ENCODE results near the gene BRMS1L. TPM values are rescaled to one million over a fixed set of nuclear protein-coding genes. Genes with fewer than 3 reads are reported as not detected.
A peak's percentile ranks its signal among the peaks of the same experiment; 100 is the strongest.

Gene BRMS1L
- total and polyA plus RNA-seq, 2 of the 13 experiments (the other 11 are each of a cell fraction or from before 2014, with no cell fraction given) = 21.1 to 23.8 TPM

- TF ChIP-seq, protein P1, sequence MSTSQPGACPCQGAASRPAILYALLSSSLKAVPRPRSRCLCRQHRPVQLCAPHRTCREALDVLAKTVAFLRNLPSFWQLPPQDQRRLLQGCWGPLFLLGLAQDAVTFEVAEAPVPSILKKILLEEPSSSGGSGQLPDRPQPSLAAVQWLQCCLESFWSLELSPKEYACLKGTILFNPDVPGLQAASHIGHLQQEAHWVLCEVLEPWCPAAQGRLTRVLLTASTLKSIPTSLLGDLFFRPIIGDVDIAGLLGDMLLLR (CRISPR knock-in tag; IDR thresholded peaks at IDR 0.05) = peak; percentile 40
- TF ChIP-seq, protein P2, sequence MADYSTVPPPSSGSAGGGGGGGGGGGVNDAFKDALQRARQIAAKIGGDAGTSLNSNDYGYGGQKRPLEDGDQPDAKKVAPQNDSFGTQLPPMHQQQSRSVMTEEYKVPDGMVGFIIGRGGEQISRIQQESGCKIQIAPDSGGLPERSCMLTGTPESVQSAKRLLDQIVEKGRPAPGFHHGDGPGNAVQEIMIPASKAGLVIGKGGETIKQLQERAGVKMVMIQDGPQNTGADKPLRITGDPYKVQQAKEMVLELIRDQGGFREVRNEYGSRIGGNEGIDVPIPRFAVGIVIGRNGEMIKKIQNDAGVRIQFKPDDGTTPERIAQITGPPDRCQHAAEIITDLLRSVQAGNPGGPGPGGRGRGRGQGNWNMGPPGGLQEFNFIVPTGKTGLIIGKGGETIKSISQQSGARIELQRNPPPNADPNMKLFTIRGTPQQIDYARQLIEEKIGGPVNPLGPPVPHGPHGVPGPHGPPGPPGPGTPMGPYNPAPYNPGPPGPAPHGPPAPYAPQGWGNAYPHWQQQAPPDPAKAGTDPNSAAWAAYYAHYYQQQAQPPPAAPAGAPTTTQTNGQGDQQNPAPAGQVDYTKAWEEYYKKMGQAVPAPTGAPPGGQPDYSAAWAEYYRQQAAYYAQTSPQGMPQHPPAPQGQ (CRISPR knock-in tag; IDR thresholded peaks at IDR 0.05; ENCODE audit: borderline replicate concordance) = peak; percentile 26; the same call in 1 of the 2 replicates
- TF ChIP-seq, protein P3, sequence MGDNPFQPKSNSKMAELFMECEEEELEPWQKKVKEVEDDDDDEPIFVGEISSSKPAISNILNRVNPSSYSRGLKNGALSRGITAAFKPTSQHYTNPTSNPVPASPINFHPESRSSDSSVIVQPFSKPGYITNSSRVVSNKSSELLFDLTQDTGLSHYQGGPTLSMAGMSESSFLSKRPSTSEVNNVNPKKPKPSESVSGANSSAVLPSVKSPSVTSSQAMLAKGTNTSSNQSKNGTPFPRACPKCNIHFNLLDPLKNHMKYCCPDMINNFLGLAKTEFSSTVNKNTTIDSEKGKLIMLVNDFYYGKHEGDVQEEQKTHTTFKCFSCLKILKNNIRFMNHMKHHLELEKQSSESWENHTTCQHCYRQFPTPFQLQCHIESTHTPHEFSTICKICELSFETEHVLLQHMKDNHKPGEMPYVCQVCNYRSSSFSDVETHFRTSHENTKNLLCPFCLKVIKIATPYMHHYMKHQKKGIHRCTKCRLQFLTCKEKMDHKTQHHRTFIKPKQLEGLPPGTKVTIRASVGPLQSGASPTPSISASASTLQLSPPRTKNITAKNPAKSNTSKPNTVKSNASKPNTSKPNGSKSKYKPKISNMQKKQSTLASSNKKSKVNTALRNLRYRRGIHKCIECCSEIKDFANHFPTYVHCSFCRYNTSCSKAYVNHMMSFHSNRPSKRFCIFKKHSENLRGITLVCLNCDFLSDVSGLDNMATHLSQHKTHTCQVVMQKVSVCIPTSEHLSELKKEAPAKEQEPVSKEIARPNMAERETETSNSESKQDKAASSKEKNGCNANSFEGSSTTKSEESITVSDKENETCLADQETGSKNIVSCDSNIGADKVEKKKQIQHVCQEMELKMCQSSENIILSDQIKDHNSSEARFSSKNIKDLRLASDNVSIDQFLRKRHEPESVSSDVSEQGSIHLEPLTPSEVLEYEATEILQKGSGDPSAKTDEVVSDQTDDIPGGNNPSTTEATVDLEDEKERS (CRISPR knock-in tag; IDR thresholded peaks at IDR 0.05) = peak; percentile 21
- TF ChIP-seq KLF16 (CRISPR knock-in tag; IDR thresholded peaks at IDR 0.05) = peak in 1 of 2 experiments; percentile 83; a peak in 2 of 4 replicates
- TF ChIP-seq, protein P4, sequence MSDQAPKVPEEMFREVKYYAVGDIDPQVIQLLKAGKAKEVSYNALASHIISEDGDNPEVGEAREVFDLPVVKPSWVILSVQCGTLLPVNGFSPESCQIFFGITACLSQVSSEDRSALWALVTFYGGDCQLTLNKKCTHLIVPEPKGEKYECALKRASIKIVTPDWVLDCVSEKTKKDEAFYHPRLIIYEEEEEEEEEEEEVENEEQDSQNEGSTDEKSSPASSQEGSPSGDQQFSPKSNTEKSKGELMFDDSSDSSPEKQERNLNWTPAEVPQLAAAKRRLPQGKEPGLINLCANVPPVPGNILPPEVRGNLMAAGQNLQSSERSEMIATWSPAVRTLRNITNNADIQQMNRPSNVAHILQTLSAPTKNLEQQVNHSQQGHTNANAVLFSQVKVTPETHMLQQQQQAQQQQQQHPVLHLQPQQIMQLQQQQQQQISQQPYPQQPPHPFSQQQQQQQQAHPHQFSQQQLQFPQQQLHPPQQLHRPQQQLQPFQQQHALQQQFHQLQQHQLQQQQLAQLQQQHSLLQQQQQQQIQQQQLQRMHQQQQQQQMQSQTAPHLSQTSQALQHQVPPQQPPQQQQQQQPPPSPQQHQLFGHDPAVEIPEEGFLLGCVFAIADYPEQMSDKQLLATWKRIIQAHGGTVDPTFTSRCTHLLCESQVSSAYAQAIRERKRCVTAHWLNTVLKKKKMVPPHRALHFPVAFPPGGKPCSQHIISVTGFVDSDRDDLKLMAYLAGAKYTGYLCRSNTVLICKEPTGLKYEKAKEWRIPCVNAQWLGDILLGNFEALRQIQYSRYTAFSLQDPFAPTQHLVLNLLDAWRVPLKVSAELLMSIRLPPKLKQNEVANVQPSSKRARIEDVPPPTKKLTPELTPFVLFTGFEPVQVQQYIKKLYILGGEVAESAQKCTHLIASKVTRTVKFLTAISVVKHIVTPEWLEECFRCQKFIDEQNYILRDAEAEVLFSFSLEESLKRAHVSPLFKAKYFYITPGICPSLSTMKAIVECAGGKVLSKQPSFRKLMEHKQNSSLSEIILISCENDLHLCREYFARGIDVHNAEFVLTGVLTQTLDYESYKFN (CRISPR knock-in tag; conservative IDR thresholded peaks at IDR 0.05) = peak; percentile 75; the same call in 1 of the 2 replicates
- TF ChIP-seq, protein P5, sequence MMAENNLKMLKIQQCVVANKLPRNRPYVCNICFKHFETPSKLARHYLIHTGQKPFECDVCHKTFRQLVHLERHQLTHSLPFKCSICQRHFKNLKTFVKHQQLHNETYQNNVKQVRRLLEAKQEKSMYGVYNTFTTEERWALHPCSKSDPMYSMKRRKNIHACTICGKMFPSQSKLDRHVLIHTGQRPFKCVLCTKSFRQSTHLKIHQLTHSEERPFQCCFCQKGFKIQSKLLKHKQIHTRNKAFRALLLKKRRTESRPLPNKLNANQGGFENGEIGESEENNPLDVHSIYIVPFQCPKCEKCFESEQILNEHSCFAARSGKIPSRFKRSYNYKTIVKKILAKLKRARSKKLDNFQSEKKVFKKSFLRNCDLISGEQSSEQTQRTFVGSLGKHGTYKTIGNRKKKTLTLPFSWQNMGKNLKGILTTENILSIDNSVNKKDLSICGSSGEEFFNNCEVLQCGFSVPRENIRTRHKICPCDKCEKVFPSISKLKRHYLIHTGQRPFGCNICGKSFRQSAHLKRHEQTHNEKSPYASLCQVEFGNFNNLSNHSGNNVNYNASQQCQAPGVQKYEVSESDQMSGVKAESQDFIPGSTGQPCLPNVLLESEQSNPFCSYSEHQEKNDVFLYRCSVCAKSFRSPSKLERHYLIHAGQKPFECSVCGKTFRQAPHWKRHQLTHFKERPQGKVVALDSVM (CRISPR knock-in tag; IDR thresholded peaks at IDR 0.05) = peak; percentile 87
- peak; percentile 99 for TF ChIP-seq KDM5B (CRISPR knock-in tag; IDR thresholded peaks at IDR 0.05; ENCODE audit: borderline replicate concordance)
- TF ChIP-seq ATF7-NPFF (CRISPR knock-in tag; IDR thresholded peaks at IDR 0.05; ENCODE audit: low read depth) = peak; percentile 97
- TF ChIP-seq ZFP36L1 (CRISPR knock-in tag; IDR thresholded peaks at IDR 0.05) = peak; percentile 84; the same call in 1 of the 2 replicates
- TF ChIP-seq, protein P6, sequence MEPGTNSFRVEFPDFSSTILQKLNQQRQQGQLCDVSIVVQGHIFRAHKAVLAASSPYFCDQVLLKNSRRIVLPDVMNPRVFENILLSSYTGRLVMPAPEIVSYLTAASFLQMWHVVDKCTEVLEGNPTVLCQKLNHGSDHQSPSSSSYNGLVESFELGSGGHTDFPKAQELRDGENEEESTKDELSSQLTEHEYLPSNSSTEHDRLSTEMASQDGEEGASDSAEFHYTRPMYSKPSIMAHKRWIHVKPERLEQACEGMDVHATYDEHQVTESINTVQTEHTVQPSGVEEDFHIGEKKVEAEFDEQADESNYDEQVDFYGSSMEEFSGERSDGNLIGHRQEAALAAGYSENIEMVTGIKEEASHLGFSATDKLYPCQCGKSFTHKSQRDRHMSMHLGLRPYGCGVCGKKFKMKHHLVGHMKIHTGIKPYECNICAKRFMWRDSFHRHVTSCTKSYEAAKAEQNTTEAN (CRISPR knock-in tag; conservative IDR thresholded peaks at IDR 0.05) = peak; percentile 80
- TF ChIP-seq SMARCC2 (IDR thresholded peaks at IDR 0.05) = 0 out of 2 replicates have a peak, but pooled peaks have one; percentile 69
- TF ChIP-seq ZMYM3 (CRISPR knock-in tag; IDR thresholded peaks at IDR 0.05) = peak; percentile 78; the same call in 1 of the 2 replicates
- TF ChIP-seq TSC22D2 (CRISPR knock-in tag; IDR thresholded peaks at IDR 0.05; ENCODE audit: borderline replicate concordance) = peak; percentile 89; the same call in 1 of the 2 replicates
Observed at GRCh38 chr14:35808638-35809563, 17.2 kb upstream of the BRMS1L start, which contains the start of gene RALGAPA1 (continued).

Data from HepG2 (cell line).